Stomach (tissue), 4 donors: ENCODE measurements around the gene MCF2L.
"Not testable (repeated sequence)": the region's sequence is repeated elsewhere in the genome, so short reads cannot be mapped to it uniquely, and the experiment has no call there.

ENCODE experiments used
- POLR2A ChIP-seq, 4 donors: fragments of 450-650 bp; IDR thresholded peaks; one replicate each; pipeline ENCODE4 v1.6.1; 2016; ENCODE audit warnings: antibody characterized with exemption in 4 of 4, control low read depth in 2 of 4, mild to moderate bottlenecking in 1 of 4, moderate library complexity in 1 of 4
- TF ChIP-seq, protein P1 (sequence below), 7 experiments: fragments of 450-650 bp in 4 of 7; fragments of 200-600 bp in 3 of 7; sonication (generic) in 3 of 7; IDR thresholded peaks; one replicate each; pipeline ENCODE4 v1.5.1; 2016 to 2019; ENCODE audit warnings: antibody characterized with exemption in 7 of 7, control low read depth in 2 of 7, mild to moderate bottlenecking in 1 of 7

DNA sequence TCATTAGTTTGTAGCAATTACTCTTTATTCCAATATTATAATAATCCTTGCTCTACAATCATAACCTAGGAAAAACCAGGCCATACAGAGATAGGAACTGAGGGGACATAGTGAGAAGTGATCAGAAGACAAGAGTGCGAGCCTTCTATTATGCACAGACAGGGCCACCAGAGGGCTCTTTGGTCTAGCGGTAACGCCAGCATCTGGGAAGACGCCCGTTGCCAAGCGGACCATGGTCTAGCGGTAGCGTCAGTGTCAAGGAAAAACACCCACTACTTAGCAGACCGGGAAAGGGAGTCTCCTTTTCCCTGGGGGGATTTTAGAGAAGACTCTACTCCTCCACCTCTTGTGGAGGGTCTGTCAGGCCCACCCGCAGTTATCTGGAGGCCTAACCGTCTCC, 27.2 kb upstream of the MCF2L start:
- TF ChIP-seq POLR2A (IDR thresholded peaks at IDR 0.05): not testable (repeated sequence)
- TF ChIP-seq, protein P1, sequence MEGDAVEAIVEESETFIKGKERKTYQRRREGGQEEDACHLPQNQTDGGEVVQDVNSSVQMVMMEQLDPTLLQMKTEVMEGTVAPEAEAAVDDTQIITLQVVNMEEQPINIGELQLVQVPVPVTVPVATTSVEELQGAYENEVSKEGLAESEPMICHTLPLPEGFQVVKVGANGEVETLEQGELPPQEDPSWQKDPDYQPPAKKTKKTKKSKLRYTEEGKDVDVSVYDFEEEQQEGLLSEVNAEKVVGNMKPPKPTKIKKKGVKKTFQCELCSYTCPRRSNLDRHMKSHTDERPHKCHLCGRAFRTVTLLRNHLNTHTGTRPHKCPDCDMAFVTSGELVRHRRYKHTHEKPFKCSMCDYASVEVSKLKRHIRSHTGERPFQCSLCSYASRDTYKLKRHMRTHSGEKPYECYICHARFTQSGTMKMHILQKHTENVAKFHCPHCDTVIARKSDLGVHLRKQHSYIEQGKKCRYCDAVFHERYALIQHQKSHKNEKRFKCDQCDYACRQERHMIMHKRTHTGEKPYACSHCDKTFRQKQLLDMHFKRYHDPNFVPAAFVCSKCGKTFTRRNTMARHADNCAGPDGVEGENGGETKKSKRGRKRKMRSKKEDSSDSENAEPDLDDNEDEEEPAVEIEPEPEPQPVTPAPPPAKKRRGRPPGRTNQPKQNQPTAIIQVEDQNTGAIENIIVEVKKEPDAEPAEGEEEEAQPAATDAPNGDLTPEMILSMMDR (IDR thresholded peaks at IDR 0.05): not testable (repeated sequence)
